Hematopoietic multipotent progenitor cell treated with erythropoietin and hydrocortisone succinate and interleukin-3 and kit ligand, for 15 days (in vitro differentiated cells): ENCODE measurements around the gene CTNNA2.

Experiments used
- DNase-seq: peaks from one replicate; pipeline ENCODE4 v3.0.0-alpha.2; 2015; ENCODE audit warnings: low spot score

CTNNA2 gene

GRCh38 chr2:79612999-79613398, 100.1 kb downstream of the CTNNA2 start:
- no peak for DNase-seq

GRCh38 chr2:79619442-79619841, 106.6 kb downstream of the CTNNA2 start:
- DNase-seq = no peak

GRCh38 chr2:79619976-79620375, 107.1 kb downstream of the CTNNA2 start:
- no peak for DNase-seq

GRCh38 chr2:79620679-79621078, 107.8 kb downstream of the CTNNA2 start:
- DNase-seq = no peak

- no peak for DNase-seq
Observed at GRCh38 chr2:79621252-79621651, 108.4 kb downstream of the CTNNA2 start.

- no peak for DNase-seq
Observed at GRCh38 chr2:79621755-79622154, 108.9 kb downstream of the CTNNA2 start.

- no peak for DNase-seq
Observed at GRCh38 chr2:79622508-79622907, 109.7 kb downstream of the CTNNA2 start.

- no peak for DNase-seq
Observed at GRCh38 chr2:79627237-79627636, 114.4 kb downstream of the CTNNA2 start.

- DNase-seq = no peak
Observed at GRCh38 chr2:79630060-79630459, 117.2 kb downstream of the CTNNA2 start.

- DNase-seq = no peak
Observed at GRCh38 chr2:79630972-79631557, 118.2 kb downstream of the CTNNA2 start.

GRCh38 chr2:79638410-79638809, 125.6 kb downstream of the CTNNA2 start:
- no peak for DNase-seq

GRCh38 chr2:79638954-79639353, 126.1 kb downstream of the CTNNA2 start:
- no peak for DNase-seq

GRCh38 chr2:79640001-79640400, 127.2 kb downstream of the CTNNA2 start:
- no peak for DNase-seq

- no peak for DNase-seq
Observed at GRCh38 chr2:79649531-79649930, 136.7 kb downstream of the CTNNA2 start.

GRCh38 chr2:79660557-79660956, 147.7 kb downstream of the CTNNA2 start:
- no peak for DNase-seq

GRCh38 chr2:79665091-79665490, 152.2 kb downstream of the CTNNA2 start:
- DNase-seq = no peak

GRCh38 chr2:79666430-79666829, 153.6 kb downstream of the CTNNA2 start:
- DNase-seq = no peak

- DNase-seq = no peak
Observed at GRCh38 chr2:79669714-79670113, 156.9 kb downstream of the CTNNA2 start.

GRCh38 chr2:79670198-79670597, 157.3 kb downstream of the CTNNA2 start:
- no peak for DNase-seq

GRCh38 chr2:79686884-79687283, 174.0 kb downstream of the CTNNA2 start:
- no peak for DNase-seq

- no peak for DNase-seq
Observed at GRCh38 chr2:79695248-79695647, 182.4 kb downstream of the CTNNA2 start.

GRCh38 chr2:79697200-79697599, 184.3 kb downstream of the CTNNA2 start:
- no peak for DNase-seq

GRCh38 chr2:79700651-79701050, 187.8 kb downstream of the CTNNA2 start:
- DNase-seq = no peak

- no peak for DNase-seq
Observed at GRCh38 chr2:79702905-79703304, 190.1 kb downstream of the CTNNA2 start.

GRCh38 chr2:79711098-79711497, 198.2 kb downstream of the CTNNA2 start:
- no peak for DNase-seq
